Mesodermal cell (in vitro differentiated cells): ENCODE data around the gene POC1B.

Source experiments
- H3K27ac ChIP-seq: 2 replicates; pipeline ENCODE4 v1.7.0; 2013; ENCODE audit warnings: mild to moderate bottlenecking, low read depth, low read length, moderate library complexity; ENCODE audit not compliant: severe bottlenecking
- H3K36me3 ChIP-seq: 2 replicates; pipeline ENCODE4 v1.7.1; 2013; ENCODE audit warnings: mild to moderate bottlenecking, low read length, moderate library complexity; ENCODE audit not compliant: control insufficient read depth, insufficient read depth
- H3K4me1 ChIP-seq: one replicate; pipeline ENCODE4 v1.7.1; 2013; ENCODE audit warnings: mild to moderate bottlenecking, low read length; ENCODE audit not compliant: insufficient read depth, control insufficient read depth, poor library complexity, severe bottlenecking
- H3K4me3 ChIP-seq: 2 replicates; pipeline ENCODE4 v1.7.0; 2013; ENCODE audit warnings: low read length, control low read depth, mild to moderate bottlenecking; ENCODE audit not compliant: insufficient read depth, poor library complexity, severe bottlenecking; ENCODE audit errors: extremely low read depth
- H3K9me3 ChIP-seq: 2 replicates; pipeline ENCODE4 v1.7.1; 2013; ENCODE audit warnings: mild to moderate bottlenecking, low read length, moderate library complexity; ENCODE audit not compliant: control insufficient read depth
- WGBS, 2 experiments: methylation state at CpG; one replicate each; pipeline ENCODE4 v1.1.5; 2013; ENCODE audit warnings: missing lambda C conversion rate in 2 of 2; ENCODE audit not compliant: insufficient coverage in 2 of 2; 5-methylcytosine and 5-hydroxymethylcytosine counted together

Gene POC1B

GRCh38 chr12:89556976-89557375 is 31.1 kb upstream of the POC1B start:
- Histone ChIP-seq H3K9me3 (peaks cover 4% of the 10 kb centered on the region), H3K4me1 (no peaks in the 10 kb centered on the region), H3K4me3 (no peak overlapping the region), H3K36me3 (no peaks in the 10 kb centered on the region), H3K27ac (peak overlapping the region; percentile 17)
- WGBS, 2 experiments = 88 to 93% methylated on average over 2 of the region's 2 CpGs

- H3K9me3 ChIP-seq = peaks cover 4% of the 10 kb centered on the region
- 63% methylated on average over 1 of the region's 1 CpG; no CpG with 5 or more reads in 1 of the 2 experiments for WGBS, 2 experiments
- no peak overlapping the region for H3K4me3 ChIP-seq
- no peak overlapping the region for H3K27ac ChIP-seq
- no peaks in the 10 kb centered on the region for H3K36me3 ChIP-seq
- peaks cover 1% of the 10 kb centered on the region for H3K4me1 ChIP-seq
These were observed 26.5 kb upstream of the POC1B start for GRCh38 chr12:89552376-89552775.

- WGBS, 2 experiments = no CpG with 5 or more reads among the region's 2 CpGs
- Histone ChIP-seq H3K9me3 (peaks cover 4% of the 10 kb centered on the region), H3K36me3 (no peaks in the 10 kb centered on the region), H3K4me1 (peaks cover 8% of the 10 kb centered on the region), H3K27ac (no peak overlapping the region), H3K4me3 (no peak overlapping the region)
These were observed 25.9 kb upstream of the POC1B start for GRCh38 chr12:89551747-89552146.

- WGBS, 2 experiments = 50 to 63% methylated on average over 1 to 3 of the region's 4 CpGs
- no peaks in the 10 kb centered on the region for H3K36me3 ChIP-seq
These were observed 21.3 kb upstream of the POC1B start for GRCh38 chr12:89547101-89547500.

GRCh38 chr12:89546151-89546550 is 20.3 kb upstream of the POC1B start:
- 90 to 100% methylated on average over 1 to 3 of the region's 4 CpGs for WGBS, 2 experiments
- Histone ChIP-seq H3K9me3 (no peaks in the 10 kb centered on the region), H3K36me3 (no peaks in the 10 kb centered on the region), H3K4me3 (no peak overlapping the region), H3K27ac (no peak overlapping the region), H3K4me1 (peaks cover 16% of the 10 kb centered on the region)

More at GRCh38 chr12:89547101-89547500, 21.3 kb upstream of the POC1B start:
- no peaks in the 10 kb centered on the region for H3K9me3 ChIP-seq
- no peak overlapping the region for H3K27ac ChIP-seq
- no peak overlapping the region for H3K4me3 ChIP-seq
- H3K4me1 ChIP-seq = peaks cover 16% of the 10 kb centered on the region

- Histone ChIP-seq H3K4me1 (peaks cover 16% of the 10 kb centered on the region), H3K36me3 (no peaks in the 10 kb centered on the region), H3K4me3 (no peak overlapping the region), H3K9me3 (no peaks in the 10 kb centered on the region), H3K27ac (peak overlapping the region; percentile 43)
- 70 to 78% methylated on average over 4 to 5 of the region's 6 CpGs for WGBS, 2 experiments
These were observed 18.9 kb upstream of the POC1B start for GRCh38 chr12:89544681-89545184.

- Histone ChIP-seq H3K4me3 (no peak overlapping the region), H3K9me3 (no peaks in the 10 kb centered on the region), H3K36me3 (no peaks in the 10 kb centered on the region), H3K4me1 (peaks cover 16% of the 10 kb centered on the region), H3K27ac (no peak overlapping the region)
- WGBS, 2 experiments = 86% methylated on average over 1 of the region's 1 CpG; no CpG with 5 or more reads in 1 of the 2 experiments
These were observed 18.2 kb upstream of the POC1B start for GRCh38 chr12:89544022-89544421.

GRCh38 chr12:89542912-89543592 is 17.2 kb upstream of the POC1B start:
- 80% methylated on average over 1 of the region's 6 CpGs for WGBS, 2 experiments
- Histone ChIP-seq H3K36me3 (no peaks in the 10 kb centered on the region), H3K27ac (no peak overlapping the region), H3K4me3 (no peak overlapping the region), H3K9me3 (no peaks in the 10 kb centered on the region), H3K4me1 (peaks cover 16% of the 10 kb centered on the region)

GRCh38 chr12:89542236-89542635 is 16.4 kb upstream of the POC1B start:
- Histone ChIP-seq H3K9me3 (no peaks in the 10 kb centered on the region), H3K4me1 (peaks cover 14% of the 10 kb centered on the region), H3K36me3 (no peaks in the 10 kb centered on the region), H3K4me3 (no peak overlapping the region), H3K27ac (no peak overlapping the region)
- WGBS, 2 experiments = 88 to 89% methylated on average over 2 of the region's 2 CpGs

GRCh38 chr12:89540586-89540985 is 14.7 kb upstream of the POC1B start:
- H3K4me3 ChIP-seq = no peak overlapping the region
- peaks cover 8% of the 10 kb centered on the region for H3K4me1 ChIP-seq
- H3K36me3 ChIP-seq = no peaks in the 10 kb centered on the region
- 86 to 98% methylated on average over 2 to 3 of the region's 3 CpGs for WGBS, 2 experiments
- H3K27ac ChIP-seq = no peak overlapping the region
- H3K9me3 ChIP-seq = no peaks in the 10 kb centered on the region
